ENCODE data around the gene PRR27. TPM values are rescaled to one million over a fixed set of nuclear protein-coding genes. Genes with fewer than 3 reads are reported as not detected.

The PRR27 gene
- not detected for total RNA-seq

DNA sequence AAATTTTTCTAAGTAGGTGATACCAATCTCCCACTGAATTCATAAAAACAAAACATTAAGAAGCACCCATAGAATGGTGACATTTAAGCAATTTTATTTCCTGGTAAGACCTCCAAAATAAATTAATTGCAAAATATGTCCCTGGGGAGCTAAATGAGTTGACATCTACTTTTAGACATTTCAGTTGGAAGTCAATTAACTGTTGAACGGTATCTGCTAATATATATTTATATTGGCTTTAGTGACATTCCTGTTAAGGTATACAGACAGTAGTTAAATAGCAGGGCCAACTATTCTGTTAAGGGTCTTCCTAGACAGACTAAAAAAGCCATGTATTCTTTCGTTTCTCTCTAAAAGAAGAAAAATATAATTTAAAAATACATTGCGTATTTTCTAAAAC, at the start of gene PRR27:
Gene PRR27 (plus strand): TSS at position 301 of the 400 bp plus-strand sequence. CDS start 139 bp downstream, outside the sequence.
- TF ChIP-seq, protein P1, sequence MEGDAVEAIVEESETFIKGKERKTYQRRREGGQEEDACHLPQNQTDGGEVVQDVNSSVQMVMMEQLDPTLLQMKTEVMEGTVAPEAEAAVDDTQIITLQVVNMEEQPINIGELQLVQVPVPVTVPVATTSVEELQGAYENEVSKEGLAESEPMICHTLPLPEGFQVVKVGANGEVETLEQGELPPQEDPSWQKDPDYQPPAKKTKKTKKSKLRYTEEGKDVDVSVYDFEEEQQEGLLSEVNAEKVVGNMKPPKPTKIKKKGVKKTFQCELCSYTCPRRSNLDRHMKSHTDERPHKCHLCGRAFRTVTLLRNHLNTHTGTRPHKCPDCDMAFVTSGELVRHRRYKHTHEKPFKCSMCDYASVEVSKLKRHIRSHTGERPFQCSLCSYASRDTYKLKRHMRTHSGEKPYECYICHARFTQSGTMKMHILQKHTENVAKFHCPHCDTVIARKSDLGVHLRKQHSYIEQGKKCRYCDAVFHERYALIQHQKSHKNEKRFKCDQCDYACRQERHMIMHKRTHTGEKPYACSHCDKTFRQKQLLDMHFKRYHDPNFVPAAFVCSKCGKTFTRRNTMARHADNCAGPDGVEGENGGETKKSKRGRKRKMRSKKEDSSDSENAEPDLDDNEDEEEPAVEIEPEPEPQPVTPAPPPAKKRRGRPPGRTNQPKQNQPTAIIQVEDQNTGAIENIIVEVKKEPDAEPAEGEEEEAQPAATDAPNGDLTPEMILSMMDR (IDR thresholded peaks at IDR 0.05): no peak
- no peak for DNase-seq (ENCODE audit: low spot score in 2 of 2)
- H3K4me3 ChIP-seq: no peak within 1 kb of the TSS
- no peaks in the 10 kb centered on the region for H3K4me1 ChIP-seq
- intact Hi-C loops (cut with DNase I): no loop called here
- no peaks in the 10 kb centered on the region for H3K9me3 ChIP-seq
- H3K27me3 ChIP-seq: no peaks in the 10 kb centered on the region
- no peak within 1 kb of the TSS for H3K27ac ChIP-seq
- H3K36me3 ChIP-seq: no peaks in the 10 kb centered on the region

DNA sequence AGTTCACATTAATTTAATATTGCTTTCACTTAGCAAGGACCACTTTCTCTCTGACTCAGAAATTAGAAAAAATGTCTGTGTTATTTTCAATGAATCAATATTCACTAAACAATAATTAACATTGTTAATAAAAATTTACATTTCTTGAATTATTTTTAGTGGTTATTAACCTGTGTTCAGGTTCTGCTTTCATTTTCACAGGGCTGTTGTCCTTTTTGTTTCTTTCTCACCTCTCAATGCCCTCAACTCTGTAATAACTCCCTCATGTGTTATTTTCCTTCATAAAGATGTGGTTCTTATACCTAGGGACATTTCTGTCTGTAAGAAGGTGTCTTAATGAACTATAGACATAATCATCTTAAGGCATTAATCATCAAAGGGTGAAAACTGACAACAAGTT, 43.1 kb upstream of the PRR27 start:
- Histone ChIP-seq H3K27ac (no peak overlapping the region), H3K4me1 (no peaks in the 10 kb centered on the region), H3K9me3 (no peaks in the 10 kb centered on the region), H3K4me3 (no peak overlapping the region), H3K36me3 (no peaks in the 10 kb centered on the region), H3K27me3 (no peaks in the 10 kb centered on the region)
- no peak for DNase-seq (ENCODE audit: low spot score in 2 of 2)
- TF ChIP-seq, protein P1 (IDR thresholded peaks at IDR 0.05): no peak
- intact Hi-C loops (cut with DNase I): no loop called here

DNA sequence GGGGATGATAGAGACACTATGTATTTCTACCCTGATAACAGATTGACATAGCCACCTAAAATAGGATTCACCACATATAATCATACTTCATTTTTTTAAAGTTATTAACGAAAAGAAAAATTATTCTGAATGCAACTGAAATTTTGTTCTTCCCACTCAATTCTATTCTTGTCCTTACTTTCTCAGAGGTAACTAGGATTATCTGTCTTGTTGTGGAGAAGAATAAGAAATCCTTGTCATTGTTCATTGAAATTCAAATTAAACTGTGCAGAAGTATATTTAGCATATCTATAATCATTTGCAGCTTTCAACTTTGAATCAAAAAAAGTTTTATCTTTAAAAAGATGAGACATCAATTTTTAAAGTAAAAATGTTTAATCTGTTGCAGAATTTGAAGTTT, 40.4 kb upstream of the PRR27 start:
- DNase-seq (ENCODE audit: low spot score in 2 of 2): no peak
- Histone ChIP-seq H3K9me3 (no peaks in the 10 kb centered on the region), H3K27me3 (no peaks in the 10 kb centered on the region), H3K36me3 (no peaks in the 10 kb centered on the region), H3K4me1 (no peaks in the 10 kb centered on the region), H3K4me3 (no peak overlapping the region), H3K27ac (no peak overlapping the region)
- intact Hi-C loops (cut with DNase I): no loop called here
- TF ChIP-seq, protein P1 (IDR thresholded peaks at IDR 0.05): no peak

DNA sequence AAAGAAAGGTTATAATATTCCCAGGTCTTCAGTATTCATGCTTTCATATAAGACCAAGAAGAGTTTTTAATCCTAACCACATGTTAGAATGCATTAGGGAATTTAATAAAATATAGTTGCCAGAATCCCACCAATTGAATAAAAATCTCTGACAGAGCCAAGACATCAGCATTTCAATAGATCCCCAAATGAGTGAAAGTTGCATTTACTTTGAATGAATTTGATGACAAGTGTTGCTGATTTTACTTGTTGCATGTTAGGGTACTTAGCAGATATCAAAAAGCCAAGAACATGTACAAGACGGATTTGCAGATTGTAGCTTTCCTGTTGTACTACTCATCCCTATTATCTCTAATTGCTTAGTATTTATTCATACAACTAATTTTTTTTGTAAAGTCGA, 39.9 kb upstream of the PRR27 start:
- intact Hi-C loops (cut with DNase I): no loop called here
- H3K27me3 ChIP-seq: no peaks in the 10 kb centered on the region
- H3K27ac ChIP-seq: no peak overlapping the region
- TF ChIP-seq, protein P1 (IDR thresholded peaks at IDR 0.05): no peak
- no peak overlapping the region for H3K4me3 ChIP-seq
- H3K36me3 ChIP-seq: no peaks in the 10 kb centered on the region
- H3K9me3 ChIP-seq: no peaks in the 10 kb centered on the region
- DNase-seq (ENCODE audit: low spot score in 2 of 2): no peak
- H3K4me1 ChIP-seq: no peaks in the 10 kb centered on the region

DNA sequence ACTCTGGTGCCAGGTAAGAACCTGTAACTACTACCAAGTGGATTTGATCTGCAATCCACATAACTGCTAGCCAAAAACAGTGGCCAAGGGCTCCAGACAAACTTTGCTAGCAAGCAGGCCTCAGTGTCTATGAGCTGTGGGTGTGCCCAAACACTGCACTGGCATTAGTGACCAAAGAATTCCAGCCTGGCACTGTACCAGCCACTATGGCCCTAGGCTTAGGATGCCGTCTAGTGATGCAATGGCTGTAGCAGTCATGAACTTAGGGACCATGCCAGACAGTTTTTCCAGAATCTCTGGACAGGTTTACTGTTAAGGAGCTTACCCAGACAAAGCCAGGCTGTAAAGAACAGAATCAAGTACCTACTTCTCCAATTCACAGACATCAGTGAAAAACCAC, 33.7 kb upstream of the PRR27 start:
- H3K27me3 ChIP-seq: no peaks in the 10 kb centered on the region
- TF ChIP-seq, protein P1 (IDR thresholded peaks at IDR 0.05): no peak
- intact Hi-C loops (cut with DNase I): no loop called here
- no peak overlapping the region for H3K4me3 ChIP-seq
- H3K27ac ChIP-seq: no peak overlapping the region
- DNase-seq (ENCODE audit: low spot score in 2 of 2): no peak
- no peaks in the 10 kb centered on the region for H3K36me3 ChIP-seq
- no peaks in the 10 kb centered on the region for H3K4me1 ChIP-seq
- no peaks in the 10 kb centered on the region for H3K9me3 ChIP-seq

DNA sequence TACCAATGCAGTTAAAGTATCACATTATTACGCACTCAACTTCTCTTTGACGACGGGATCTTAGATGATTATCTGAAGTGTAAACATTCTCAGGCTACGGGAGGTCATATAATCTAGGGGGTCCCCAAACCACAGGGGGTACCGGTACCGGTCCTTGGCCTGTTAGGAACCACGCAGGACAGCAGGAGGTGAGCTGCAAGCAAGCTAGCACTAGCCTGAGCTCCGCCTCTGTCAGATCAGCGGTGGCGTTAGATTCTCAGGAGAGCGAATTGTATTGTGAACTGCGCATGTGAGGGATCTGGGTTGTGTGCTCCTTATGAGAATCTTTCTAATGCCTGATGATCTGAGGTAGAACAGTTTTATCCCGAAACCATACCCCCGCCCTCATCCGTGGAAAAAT, 20.6 kb upstream of the PRR27 start:
- Histone ChIP-seq H3K27ac (no peak overlapping the region), H3K9me3 (no peaks in the 10 kb centered on the region), H3K4me3 (no peak overlapping the region), H3K36me3 (no peaks in the 10 kb centered on the region), H3K4me1 (no peaks in the 10 kb centered on the region), H3K27me3 (no peaks in the 10 kb centered on the region)
- TF ChIP-seq, protein P1 (IDR thresholded peaks at IDR 0.05): no peak
- no peak for DNase-seq (ENCODE audit: low spot score in 2 of 2)
- intact Hi-C loops (cut with DNase I): no loop called here

Measured in ascending aorta (tissue), 2 donors.